ENCODE results near the gene SCD5.
A peak's percentile ranks its signal among the peaks of the same experiment; 100 is the strongest.

Gene SCD5

GRCh38 chr4:82799006-82799881 is 648 bp upstream of the SCD5 start:
- Histone ChIP-seq H3K4me1 (ENCODE audit: low read length) (peaks cover 9% of the 10 kb centered on the region), H3K36me3 (replicated peaks; ENCODE audit: insufficient read depth, low read length) (no peaks in the 10 kb centered on the region), H3K4me3 (ENCODE audit: low read length) (peak overlapping the region; percentile 77), H3K4me2 (ENCODE audit: low read depth, low read length) (peak overlapping the region; percentile 90), H3K9me2 (replicated peaks; ENCODE audit: insufficient read depth, low read length) (no peaks in the 10 kb centered on the region), H2AFZ (ENCODE audit: low read length) (peak overlapping the region; percentile 68), H3K9ac (ENCODE audit: low read length) (peak overlapping the region; percentile 23; the same call in 1 of the 2 replicates), H3K27ac (ENCODE audit: low read length) (peak overlapping the region; percentile 5; the same call in 1 of the 2 replicates), H4K20me1 (ENCODE audit: insufficient read depth, low read length) (no peaks in the 10 kb centered on the region), H3F3A (ENCODE audit: insufficient read depth, low read length) (peaks cover 5% of the 10 kb centered on the region; the same call in 1 of the 2 replicates), H3K9me3 (replicated peaks; ENCODE audit: insufficient read depth, low read length) (no peaks in the 10 kb centered on the region), H3K27me3 (replicated peaks; ENCODE audit: insufficient read depth, low read length) (no peaks in the 10 kb centered on the region), H3K79me2 (ENCODE audit: low read length) (no peaks in the 10 kb centered on the region)
- peak; percentile 75 for DNase-seq
- TF ChIP-seq CTCF (IDR thresholded peaks at IDR 0.05; ENCODE audit: low read length): no peak
- TF ChIP-seq EZH2phosphoT487 (IDR thresholded peaks at IDR 0.05; ENCODE audit: low read length): no peak

GRCh38 chr4:82797405-82798111 is 1.0 kb downstream of the SCD5 start:
- no peaks in the 10 kb centered on the region for H3K9me2 ChIP-seq (replicated peaks; ENCODE audit: insufficient read depth, low read length)
- TF ChIP-seq CTCF (IDR thresholded peaks at IDR 0.05; ENCODE audit: low read length) (no peak), EZH2phosphoT487 (IDR thresholded peaks at IDR 0.05; ENCODE audit: low read length) (no peak), EZH2 (optimal IDR thresholded peaks at IDR 0.05; ENCODE audit: low read depth, low read length) (no peak)
- H3K4me2 ChIP-seq (ENCODE audit: low read depth, low read length): no peak overlapping the region
- H4K20me1 ChIP-seq (ENCODE audit: insufficient read depth, low read length): no peaks in the 10 kb centered on the region
- no peak overlapping the region for H2AFZ ChIP-seq (ENCODE audit: low read length)
- H3F3A ChIP-seq (ENCODE audit: insufficient read depth, low read length): peaks cover 5% of the 10 kb centered on the region; the same call in 1 of the 2 replicates
- H3K36me3 ChIP-seq (replicated peaks; ENCODE audit: insufficient read depth, low read length): no peaks in the 10 kb centered on the region
- H3K9me3 ChIP-seq (replicated peaks; ENCODE audit: insufficient read depth, low read length): no peaks in the 10 kb centered on the region
- H3K4me1 ChIP-seq (ENCODE audit: low read length): peaks cover 9% of the 10 kb centered on the region
- no peaks in the 10 kb centered on the region for H3K27me3 ChIP-seq (replicated peaks; ENCODE audit: insufficient read depth, low read length)
- H3K27ac ChIP-seq (ENCODE audit: low read length): no peak overlapping the region
- DNase-seq: no peak
- no peaks in the 10 kb centered on the region for H3K79me2 ChIP-seq (ENCODE audit: low read length)
- H3K9ac ChIP-seq (ENCODE audit: low read length): no peak overlapping the region
- H3K4me3 ChIP-seq (ENCODE audit: low read length): no peak overlapping the region

- no peaks in the 10 kb centered on the region for H3K79me2 ChIP-seq (ENCODE audit: low read length)
- no peak overlapping the region for H3K27ac ChIP-seq (ENCODE audit: low read length)
- peaks cover 9% of the 10 kb centered on the region for H3K4me1 ChIP-seq (ENCODE audit: low read length)
- no peaks in the 10 kb centered on the region for H3K9me2 ChIP-seq (replicated peaks; ENCODE audit: insufficient read depth, low read length)
- no peaks in the 10 kb centered on the region for H4K20me1 ChIP-seq (ENCODE audit: insufficient read depth, low read length)
- H3K9me3 ChIP-seq (replicated peaks; ENCODE audit: insufficient read depth, low read length): no peaks in the 10 kb centered on the region
- no peaks in the 10 kb centered on the region for H3K27me3 ChIP-seq (replicated peaks; ENCODE audit: insufficient read depth, low read length)
- no peak for DNase-seq
- H3K4me3 ChIP-seq (ENCODE audit: low read length): no peak overlapping the region
- H3F3A ChIP-seq (ENCODE audit: insufficient read depth, low read length): peaks cover 5% of the 10 kb centered on the region; the same call in 1 of the 2 replicates
- no peaks in the 10 kb centered on the region for H3K36me3 ChIP-seq (replicated peaks; ENCODE audit: insufficient read depth, low read length)
- TF ChIP-seq EZH2phosphoT487 (IDR thresholded peaks at IDR 0.05; ENCODE audit: low read length): no peak
- no peak for TF ChIP-seq EZH2 (optimal IDR thresholded peaks at IDR 0.05; ENCODE audit: low read depth, low read length)
- TF ChIP-seq CTCF (IDR thresholded peaks at IDR 0.05; ENCODE audit: low read length): no peak
- no peak overlapping the region for H3K9ac ChIP-seq (ENCODE audit: low read length)
- no peak overlapping the region for H2AFZ ChIP-seq (ENCODE audit: low read length)
- H3K4me2 ChIP-seq (ENCODE audit: low read depth, low read length): no peak overlapping the region
Observed at GRCh38 chr4:82797040-82797404, 1.6 kb downstream of the SCD5 start.
